SU-DHL-6 (cell line): ENCODE measurements around the gene FHOD1.

Source experiments
- EZH2phosphoT487 ChIP-seq: fragments of 200-600 bp; sonication (generic), shearing (Covaris generic); conservative IDR thresholded peaks from 2 replicates; pipeline ENCODE4 v1.6.1; 2018; ENCODE audit warnings: mild to moderate bottlenecking, antibody characterized with exemption, low read length, moderate library complexity, mixed read lengths
- TF ChIP-seq, protein P1 (sequence below): fragments of 200-600 bp; sonication (generic); IDR thresholded peaks from one replicate; pipeline ENCODE4 v1.5.1; 2017; ENCODE audit warnings: antibody characterized with exemption, mild to moderate bottlenecking, low read length, moderate library complexity; ENCODE audit not compliant: insufficient read depth, poor library complexity, severe bottlenecking

DNA sequence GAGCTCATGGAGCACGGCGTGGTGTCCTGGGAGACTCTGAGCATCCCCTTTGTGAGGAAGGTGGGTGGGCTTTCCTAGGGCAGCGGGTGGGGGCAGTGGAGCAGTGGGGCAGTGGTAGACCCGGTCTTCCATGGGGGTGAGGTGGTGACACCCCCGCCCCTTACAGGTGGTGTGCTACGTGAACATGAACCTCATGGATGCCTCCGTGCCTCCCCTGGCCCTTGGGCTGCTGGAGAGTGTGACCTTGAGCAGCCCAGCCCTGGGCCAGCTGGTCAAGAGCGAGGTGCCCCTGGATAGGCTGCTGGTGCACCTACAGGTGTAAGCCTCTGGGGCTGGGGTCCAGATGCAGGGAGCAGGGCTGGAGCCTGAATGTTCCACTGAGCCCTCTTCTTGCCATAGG is 46.8 kb downstream of the FHOD1 start:
- TF ChIP-seq, protein P1, sequence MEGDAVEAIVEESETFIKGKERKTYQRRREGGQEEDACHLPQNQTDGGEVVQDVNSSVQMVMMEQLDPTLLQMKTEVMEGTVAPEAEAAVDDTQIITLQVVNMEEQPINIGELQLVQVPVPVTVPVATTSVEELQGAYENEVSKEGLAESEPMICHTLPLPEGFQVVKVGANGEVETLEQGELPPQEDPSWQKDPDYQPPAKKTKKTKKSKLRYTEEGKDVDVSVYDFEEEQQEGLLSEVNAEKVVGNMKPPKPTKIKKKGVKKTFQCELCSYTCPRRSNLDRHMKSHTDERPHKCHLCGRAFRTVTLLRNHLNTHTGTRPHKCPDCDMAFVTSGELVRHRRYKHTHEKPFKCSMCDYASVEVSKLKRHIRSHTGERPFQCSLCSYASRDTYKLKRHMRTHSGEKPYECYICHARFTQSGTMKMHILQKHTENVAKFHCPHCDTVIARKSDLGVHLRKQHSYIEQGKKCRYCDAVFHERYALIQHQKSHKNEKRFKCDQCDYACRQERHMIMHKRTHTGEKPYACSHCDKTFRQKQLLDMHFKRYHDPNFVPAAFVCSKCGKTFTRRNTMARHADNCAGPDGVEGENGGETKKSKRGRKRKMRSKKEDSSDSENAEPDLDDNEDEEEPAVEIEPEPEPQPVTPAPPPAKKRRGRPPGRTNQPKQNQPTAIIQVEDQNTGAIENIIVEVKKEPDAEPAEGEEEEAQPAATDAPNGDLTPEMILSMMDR = no peak
- no peak for TF ChIP-seq EZH2phosphoT487
